Prostate gland (tissue), 2 donors: Measurements from ENCODE around the gene ARHGEF4. TPM values are rescaled to one million over a fixed set of nuclear protein-coding genes. Genes with fewer than 3 reads are reported as not detected.

ENCODE experiments used
- DNase-seq: peaks from one replicate; pipeline ENCODE4 v3.0.0-alpha.2; 2019; ENCODE audit warnings: low spot score
- H3K27ac ChIP-seq, 2 donors: fragments of 200-600 bp; sonication (generic); 2 replicates each; pipeline ENCODE4 v1.5.1; 2017 to 2019
- H3K27me3 ChIP-seq: fragments of 200-600 bp; sonication (generic); replicated peaks from 2 replicates; pipeline ENCODE4 v1.5.1; 2019; ENCODE audit not compliant: insufficient read depth
- H3K36me3 ChIP-seq, 2 donors: fragments of 200-600 bp; sonication (generic); 1 replicate in 1 of 2; 2 replicates in 1 of 2; pipeline versions ENCODE4 v1.5.1 to v1.8.1; 2017 to 2019
- H3K4me1 ChIP-seq: fragments of 200-600 bp; sonication (generic); replicated peaks from 2 replicates; pipeline ENCODE4 v1.5.1; 2019
- H3K4me3 ChIP-seq, 2 donors: fragments of 200-600 bp; sonication (generic); 2 replicates each; pipeline ENCODE4 v1.5.1; 2017 to 2019
- H3K9me3 ChIP-seq: fragments of 200-600 bp; sonication (generic); 2 replicates; pipeline ENCODE4 v1.5.1; 2017
- CTCF ChIP-seq, 4 experiments: fragments of 200-600 bp in 2 of 4; fragments of 450-650 bp in 2 of 4; sonication (generic) in 2 of 4; IDR thresholded peaks; 1 replicate in 3 of 4; 2 replicates in 1 of 4; pipeline ENCODE4 v1.5.1; 2016 to 2019; ENCODE audit warnings: antibody characterized with exemption in 4 of 4, mild to moderate bottlenecking in 2 of 4, moderate library complexity in 2 of 4
- POLR2A ChIP-seq: fragments of 450-650 bp; IDR thresholded peaks from one replicate; pipeline ENCODE4 v1.6.1; 2016; ENCODE audit warnings: antibody characterized with exemption, mild to moderate bottlenecking
- POLR2AphosphoS5 ChIP-seq: sonication (generic); formaldehyde crosslinking; IDR thresholded peaks from one replicate; pipeline ENCODE4 v1.6.1; 2017; ENCODE audit warnings: antibody characterized with exemption
- WGBS: methylation state at CpG from one replicate; pipeline ENCODE4 v1.1.5; 2018; 5-methylcytosine and 5-hydroxymethylcytosine counted together
- intact Hi-C: fragments of 100-400 bp; cut with DNase I; formaldehyde crosslinking; loops from one replicate; pipeline ENCODE4 v1.14.2; 2022
- total RNA-seq, 2 donors: library from RNA; depleted of rRNA; stranded (reverse); fragments of >200 nt; gene quantifications; one replicate each; pipeline ENCODE4 v1.1.0, GENCODE V29; 2016

The ARHGEF4 gene
- total RNA-seq, 2 donors from 2014 or later, result 9.6 to 56.0 TPM

- Histone ChIP-seq H3K9me3 (no peaks in the 10 kb centered on the region), H3K27ac (no peak overlapping the region), H3K4me3 (no peak overlapping the region), H3K27me3 (no peaks in the 10 kb centered on the region), H3K4me1 (no peaks in the 10 kb centered on the region), H3K36me3 (no peaks in the 10 kb centered on the region)
- intact Hi-C loops, result no loop called here
- no peak for DNase-seq
- WGBS, result 85% methylated on average over 18 of the region's 18 CpGs
- TF ChIP-seq CTCF (IDR thresholded peaks at IDR 0.05) (no peak), POLR2AphosphoS5 (no peak), POLR2A (no peak)
These were observed 56.4 kb downstream of the ARHGEF4 start for GRCh38 chr2:130892793-130893785.

- H3K4me3 ChIP-seq, result no peak overlapping the region
- intact Hi-C loops, result no loop called here
- no peaks in the 10 kb centered on the region for H3K27me3 ChIP-seq
- H3K27ac ChIP-seq, result no peak overlapping the region
- H3K4me1 ChIP-seq, result no peaks in the 10 kb centered on the region
- H3K9me3 ChIP-seq, result no peaks in the 10 kb centered on the region
- WGBS, result 54% methylated on average over 7 of the region's 7 CpGs
- no peaks in the 10 kb centered on the region for H3K36me3 ChIP-seq
- no peak for DNase-seq
- TF ChIP-seq CTCF (IDR thresholded peaks at IDR 0.05) (no peak), POLR2A (no peak), POLR2AphosphoS5 (no peak)
These were observed 57.7 kb downstream of the ARHGEF4 start for GRCh38 chr2:130894326-130894942.

DNA sequence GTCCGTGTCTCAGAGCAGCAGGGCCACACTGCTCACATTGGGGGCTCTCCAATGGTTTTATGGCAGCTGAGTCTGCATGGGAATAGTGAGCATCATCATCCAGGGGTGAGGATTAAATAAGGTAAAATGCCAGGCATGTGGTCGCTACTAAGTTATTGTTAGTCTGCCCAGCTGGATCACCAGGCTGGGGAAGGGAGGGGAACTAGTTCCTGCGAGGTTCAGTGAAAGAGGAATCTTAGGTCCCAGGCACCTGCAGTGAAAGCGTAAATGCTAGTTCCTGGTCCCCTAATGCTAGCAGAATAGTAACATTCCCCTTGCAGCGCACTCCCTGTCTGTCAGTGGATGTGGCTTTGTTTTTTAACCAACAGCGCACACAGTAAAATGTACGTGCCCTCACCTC, 60.1 kb downstream of the ARHGEF4 start:
- TF ChIP-seq POLR2A (no peak), POLR2AphosphoS5 (no peak), CTCF (IDR thresholded peaks at IDR 0.05) (no peak)
- H3K9me3 ChIP-seq, result no peaks in the 10 kb centered on the region
- intact Hi-C loops, result no loop called here
- H3K4me3 ChIP-seq, result no peak overlapping the region
- no peak for DNase-seq
- H3K27me3 ChIP-seq, result no peaks in the 10 kb centered on the region
- H3K36me3 ChIP-seq, result no peaks in the 10 kb centered on the region
- 85% methylated on average over 7 of the region's 7 CpGs for WGBS
- no peaks in the 10 kb centered on the region for H3K4me1 ChIP-seq
- H3K27ac ChIP-seq, result no peak overlapping the region

- Histone ChIP-seq H3K9me3 (no peaks in the 10 kb centered on the region), H3K27ac (no peak overlapping the region), H3K4me3 (no peak overlapping the region), H3K27me3 (no peaks in the 10 kb centered on the region), H3K36me3 (no peaks in the 10 kb centered on the region), H3K4me1 (no peaks in the 10 kb centered on the region)
- TF ChIP-seq POLR2AphosphoS5, result no peak
- TF ChIP-seq POLR2A, result no peak
- TF ChIP-seq CTCF (IDR thresholded peaks at IDR 0.05), result no peak
- DNase-seq, result no peak
- 75% methylated on average over 4 of the region's 4 CpGs for WGBS
- intact Hi-C loops, result no loop called here
These were observed 61.8 kb downstream of the ARHGEF4 start for GRCh38 chr2:130898553-130898952.
